GM12891 (cell line): ENCODE data around the gene WWP2.

ENCODE experiments used
- PAX5 ChIP-seq: IDR thresholded peaks from 2 replicates; pipeline ENCODE4 v1.6.1; 2011; ENCODE audit warnings: low read length, moderate library complexity, mild to moderate bottlenecking; ENCODE audit not compliant: insufficient read depth, severe bottlenecking
- POLR2A ChIP-seq: IDR thresholded peaks from 2 replicates; pipeline ENCODE4 v1.6.1; 2011; ENCODE audit warnings: low read depth, low read length, control low read depth
- POLR2AphosphoS5 ChIP-seq: IDR thresholded peaks from 2 replicates; pipeline ENCODE4 v1.6.1; 2011; ENCODE audit warnings: low read depth, low read length, control low read depth
- TAF1 ChIP-seq: IDR thresholded peaks from 2 replicates; pipeline ENCODE4 v1.6.1; 2011; ENCODE audit warnings: low read depth, low read length, control low read depth

DNA sequence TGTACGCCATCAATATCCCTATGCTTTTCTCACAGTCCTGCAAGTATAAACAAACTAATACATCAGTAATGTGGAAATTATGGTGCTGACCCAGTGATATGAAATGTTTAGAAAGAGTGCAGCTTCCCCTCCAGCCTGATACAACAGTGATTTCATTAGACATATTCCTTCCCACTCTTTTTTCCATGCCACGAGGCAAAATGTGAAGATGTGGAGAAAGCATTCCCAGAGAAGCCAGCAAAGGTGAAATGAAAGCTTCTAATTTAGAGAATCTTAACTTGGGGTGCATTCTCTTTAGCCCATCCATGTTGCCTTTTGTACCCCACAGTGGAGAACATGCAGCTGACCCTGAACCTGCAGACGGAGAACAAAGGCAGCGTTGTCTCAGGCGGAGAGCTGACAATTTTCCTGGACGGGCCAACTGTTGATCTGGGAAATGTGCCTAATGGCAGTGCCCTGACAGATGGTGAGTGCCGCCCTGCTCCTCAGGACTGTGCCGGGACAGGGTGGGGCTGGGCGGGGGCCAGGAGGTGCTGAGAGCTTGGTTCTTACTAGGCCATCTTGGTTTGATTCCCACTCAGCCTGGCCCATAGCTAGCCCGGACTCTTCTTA, 77.8 kb downstream of the WWP2 start:
- TF ChIP-seq POLR2A (no peak), POLR2AphosphoS5 (no peak), PAX5 (no peak), TAF1 (no peak)
